ENCODE results near the gene ASL. TPM values are rescaled to one million over a fixed set of nuclear protein-coding genes. Genes with fewer than 3 reads are reported as not detected.

Gene ASL
- total and polyA plus RNA-seq, 9 of the 15 experiments (the other 6 are each of a cell fraction or from before 2014, with no cell fraction given): 2.6 to 67.0 (median 33.3) TPM

DNA sequence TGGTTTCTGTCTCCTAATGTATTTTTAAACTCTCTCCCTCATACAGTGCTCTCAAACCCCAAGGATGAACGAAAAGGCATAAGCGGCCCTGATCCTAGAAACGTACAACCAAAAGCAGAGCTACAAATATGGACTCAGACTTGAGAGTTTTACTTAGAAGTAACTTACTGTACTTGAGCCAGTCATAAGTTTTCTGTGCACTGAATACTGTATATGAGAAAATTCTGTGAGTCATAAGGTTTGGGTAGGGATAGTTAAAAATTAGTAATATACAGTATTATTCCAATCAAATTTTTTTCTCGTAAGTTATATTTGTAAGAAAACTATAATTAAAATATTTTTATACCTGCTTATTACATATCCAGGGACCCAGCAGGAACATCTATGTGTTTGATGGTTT is 5.9 kb upstream of the ASL start:
- Histone ChIP-seq H3K27me3 (ENCODE audit: control insufficient read depth in 2 of 2, insufficient read depth in 2 of 2, low read length in 2 of 2) (no peaks in the 10 kb centered on the region), H3K36me3 (ENCODE audit: control insufficient read depth, insufficient read depth, low read length) (no peaks in the 10 kb centered on the region), H3K9me1 (ENCODE audit: control insufficient read depth, insufficient read depth, low read length) (no peaks in the 10 kb centered on the region), H3K9ac (ENCODE audit: insufficient read depth in 1 of 2, low read depth in 2 of 2, low read length in 2 of 2) (no peak overlapping the region), H3K9me3 (replicated peaks; ENCODE audit: control insufficient read depth, insufficient read depth, low read depth, low read length) (peaks cover 3% of the 10 kb centered on the region; the same call in 1 of the 2 replicates), H2AFZ (ENCODE audit: low read depth, low read length) (no peak overlapping the region), H3K4me3 (no peak overlapping the region), H4K20me1 (replicated peaks; ENCODE audit: control insufficient read depth, insufficient read depth, low read length) (no peaks in the 10 kb centered on the region), H3K4me1 (replicated peaks in 1 of 2; ENCODE audit: control insufficient read depth in 2 of 2, insufficient read depth in 2 of 2, low read length in 2 of 2) (peaks cover 0 to under 1% of the 10 kb centered on the region in 2 experiments; a peak in 1 of 5 replicates), H3K27ac (ENCODE audit: extremely low read depth, low read depth, low read length) (no peak overlapping the region), H3K4me2 (ENCODE audit: insufficient read depth, low read length) (no peak overlapping the region), H3K79me2 (ENCODE audit: control insufficient read depth, insufficient read depth, low read length) (no peaks in the 10 kb centered on the region)
- ChIA-PET POLR2A (interaction anchor here (0.9 kb wide), 1 partner anchor 17 kb away, joined by 3 read pairs; no protein-coding TSS in a partner anchor), CTCF (ENCODE audit: low intra/inter-chr PET ratio) (no interaction called here)
- in situ Hi-C loops (cut with MboI): no loop called here
- intact Hi-C loops (cut with micrococcal nuclease): no loop called here
- no peak for DNase-seq (ENCODE audit: extremely low read depth in 1 of 4, low spot score in 3 of 4)
- TF ChIP-seq ASH1L (IDR thresholded peaks at IDR 0.05; ENCODE audit: borderline replicate concordance, low read depth, partially characterized antibody): no peak
- TF ChIP-seq PYGO2 (tag; IDR thresholded peaks at IDR 0.05): no peak
- no peak for TF ChIP-seq NKRF (IDR thresholded peaks at IDR 0.05; ENCODE audit: borderline replicate concordance)
- TF ChIP-seq NR4A1 (CRISPR knock-in tag; IDR thresholded peaks at IDR 0.05): no peak
- TF ChIP-seq NR4A1 (tag; IDR thresholded peaks at IDR 0.05): no peak
- TF ChIP-seq BCOR (IDR thresholded peaks at IDR 0.05): no peak
- TF ChIP-seq THRAP3 (IDR thresholded peaks at IDR 0.05; ENCODE audit: borderline replicate concordance): no peak
- TF ChIP-seq MYC (IDR thresholded peaks at IDR 0.05; ENCODE audit: low read depth, low read length): no peak
- TF ChIP-seq MYC (CRISPR knock-in tag; IDR thresholded peaks at IDR 0.05; ENCODE audit: borderline replicate concordance, low read depth): no peak
- TF ChIP-seq JUN (IDR thresholded peaks at IDR 0.05; ENCODE audit: borderline replicate concordance, low read depth, low read length): no peak
- TF ChIP-seq JUN (CRISPR knock-in tag; IDR thresholded peaks at IDR 0.05; ENCODE audit: borderline replicate concordance): no peak
- ATAC-seq: no peak
- FAIRE-seq: no peak
- no TSS peak for BruUV-seq (replicated peaks)
- WGBS (ENCODE audit: insufficient coverage, low coverage, missing lambda C conversion rate): 41% methylated on average over 4 of the region's 4 CpGs

All from K562 (cell line).